NT2/D1 (cell line): ENCODE measurements around the gene IRF1.

Experiments used
- DNase-seq: peaks from one replicate; pipeline ENCODE4 v3.0.0-alpha.2; 2011; ENCODE audit warnings: low read depth, low spot score
- H3K27me3 ChIP-seq: 2 replicates; pipeline ENCODE4 v1.6.0; 2011; ENCODE audit warnings: mild to moderate bottlenecking; ENCODE audit not compliant: insufficient read length, insufficient read depth
- H3K36me3 ChIP-seq: 2 replicates; pipeline ENCODE4 v1.6.1; 2011; ENCODE audit warnings: mild to moderate bottlenecking, low read length, mixed read lengths; ENCODE audit not compliant: insufficient read depth, insufficient read length
- H3K4me1 ChIP-seq: 2 replicates; pipeline ENCODE4 v1.5.1; 2011; ENCODE audit not compliant: insufficient read depth, insufficient read length
- H3K4me3 ChIP-seq: 2 replicates; pipeline ENCODE4 v1.5.1; 2011; ENCODE audit warnings: low read depth; ENCODE audit not compliant: insufficient read length
- H3K9ac ChIP-seq: 2 replicates; pipeline ENCODE4 v1.6.0; 2011; ENCODE audit warnings: low read depth; ENCODE audit not compliant: insufficient read length
- H3K9me3 ChIP-seq: 2 replicates; pipeline ENCODE4 v1.5.1; 2011; ENCODE audit warnings: mild to moderate bottlenecking, low read length; ENCODE audit not compliant: insufficient read depth
- SUZ12 ChIP-seq: IDR thresholded peaks from 2 replicates; pipeline ENCODE4 v1.6.1; 2011; ENCODE audit not compliant: insufficient read length, insufficient read depth; ENCODE audit errors: extremely low read depth
- YY1 ChIP-seq: IDR thresholded peaks from 2 replicates; pipeline ENCODE4 v1.6.1; 2011; ENCODE audit not compliant: insufficient read length, insufficient read depth
- ZNF274 ChIP-seq: IDR thresholded peaks from 2 replicates; pipeline ENCODE4 v1.6.1; 2011; ENCODE audit warnings: mild to moderate bottlenecking, low read depth, low read length

The IRF1 gene

GRCh38 chr5:132483661-132484390 is 6.7 kb downstream of the IRF1 start:
- Histone ChIP-seq H3K36me3 (peaks cover 51% of the 10 kb centered on the region), H3K9me3 (no peaks in the 10 kb centered on the region), H3K9ac (no peak overlapping the region), H3K4me3 (no peak overlapping the region), H3K27me3 (no peaks in the 10 kb centered on the region), H3K4me1 (no peaks in the 10 kb centered on the region)
- no peak for TF ChIP-seq YY1
- TF ChIP-seq SUZ12, result no peak
- no peak for TF ChIP-seq ZNF274
- DNase-seq, result no peak

- H3K4me1 ChIP-seq, result no peaks in the 10 kb centered on the region
- no peak overlapping the region for H3K4me3 ChIP-seq
- TF ChIP-seq YY1, result no peak
- no peak for TF ChIP-seq SUZ12
- no peak for TF ChIP-seq ZNF274
- no peaks in the 10 kb centered on the region for H3K27me3 ChIP-seq
- H3K9ac ChIP-seq, result no peak overlapping the region
- DNase-seq, result no peak
- H3K9me3 ChIP-seq, result no peaks in the 10 kb centered on the region
- peaks cover 47% of the 10 kb centered on the region for H3K36me3 ChIP-seq
Measured at GRCh38 chr5:132483101-132483500, 7.5 kb downstream of the IRF1 start.

- Histone ChIP-seq H3K9ac (no peak overlapping the region), H3K4me3 (no peak overlapping the region), H3K36me3 (peaks cover 34% of the 10 kb centered on the region), H3K4me1 (no peaks in the 10 kb centered on the region), H3K27me3 (no peaks in the 10 kb centered on the region), H3K9me3 (no peaks in the 10 kb centered on the region)
- TF ChIP-seq YY1, result no peak
- TF ChIP-seq ZNF274, result no peak
- TF ChIP-seq SUZ12, result no peak
- no peak for DNase-seq
Measured at GRCh38 chr5:132481596-132482211, 8.9 kb downstream of the IRF1 start.

GRCh38 chr5:132480893-132481595 is 9.5 kb downstream of the IRF1 start:
- no peak overlapping the region for H3K9ac ChIP-seq
- peaks cover 27% of the 10 kb centered on the region for H3K36me3 ChIP-seq
- H3K9me3 ChIP-seq, result no peaks in the 10 kb centered on the region
- TF ChIP-seq YY1, result no peak
- TF ChIP-seq ZNF274, result no peak
- no peak overlapping the region for H3K4me3 ChIP-seq
- no peak for DNase-seq
- peaks cover 4% of the 10 kb centered on the region for H3K4me1 ChIP-seq
- no peaks in the 10 kb centered on the region for H3K27me3 ChIP-seq

GRCh38 chr5:132480546-132480892 is 10.1 kb downstream of the IRF1 start:
- Histone ChIP-seq H3K27me3 (no peaks in the 10 kb centered on the region), H3K4me1 (peaks cover 4% of the 10 kb centered on the region), H3K4me3 (no peak overlapping the region), H3K9ac (no peak overlapping the region), H3K9me3 (no peaks in the 10 kb centered on the region), H3K36me3 (peaks cover 22% of the 10 kb centered on the region)
- TF ChIP-seq YY1, result no peak
- no peak for TF ChIP-seq SUZ12
- no peak for TF ChIP-seq ZNF274
- DNase-seq, result no peak

GRCh38 chr5:132480042-132480441 is 10.5 kb downstream of the IRF1 start:
- H3K9me3 ChIP-seq, result no peaks in the 10 kb centered on the region
- no peak for TF ChIP-seq SUZ12
- no peak for TF ChIP-seq YY1
- TF ChIP-seq ZNF274, result no peak
- H3K4me1 ChIP-seq, result peaks cover 8% of the 10 kb centered on the region
- no peak for DNase-seq
- H3K36me3 ChIP-seq, result peaks cover 17% of the 10 kb centered on the region
- H3K4me3 ChIP-seq, result no peak overlapping the region
- H3K27me3 ChIP-seq, result no peaks in the 10 kb centered on the region
- no peak overlapping the region for H3K9ac ChIP-seq
